ENCODE results near the gene AHCYL2.
"Not testable (repeated sequence)": the region's sequence is repeated elsewhere in the genome, so short reads cannot be mapped to it uniquely, and the experiment has no call there.

AHCYL2 gene

GRCh38 chr7:129401228-129401966, 176.6 kb downstream of the AHCYL2 start:
- H3K9me3 ChIP-seq (ENCODE audit: insufficient read depth, low read depth, low read length) = no peaks in the 10 kb centered on the region
- H2AFZ ChIP-seq (ENCODE audit: low read length) = peak overlapping the region; percentile 7; the same call in 1 of the 2 replicates
- H3F3A ChIP-seq (ENCODE audit: low read depth) = no peaks in the 10 kb centered on the region
- no peaks in the 10 kb centered on the region for H3K9me2 ChIP-seq (replicated peaks; ENCODE audit: low read depth, low read length)
- no peaks in the 10 kb centered on the region for H3K79me2 ChIP-seq (ENCODE audit: insufficient read depth, low read length)
- H4K20me1 ChIP-seq (ENCODE audit: insufficient read depth, low read length, poor library complexity, severe bottlenecking) = no peaks in the 10 kb centered on the region
- peak overlapping the region; percentile 28 for H3K4me2 ChIP-seq (ENCODE audit: low read depth, low read length, poor library complexity, severe bottlenecking)
- H3K4me1 ChIP-seq (ENCODE audit: insufficient read depth, low read length, poor library complexity, severe bottlenecking) = peaks cover 15% of the 10 kb centered on the region
- H3K4me3 ChIP-seq (ENCODE audit: low read length, poor library complexity, severe bottlenecking) = no peak overlapping the region
- no peaks in the 10 kb centered on the region for H3K27me3 ChIP-seq (ENCODE audit: insufficient read depth, low read length, poor library complexity, severe bottlenecking)
- 0 out of 2 replicates have a peak, but pooled peaks cover 3% of the 10 kb centered on the region for H3K36me3 ChIP-seq (ENCODE audit: insufficient read depth, low read length)
- H3K9ac ChIP-seq (ENCODE audit: low read depth, low read length, poor library complexity, severe bottlenecking) = peak overlapping the region; percentile 6
- TF ChIP-seq, protein P1, sequence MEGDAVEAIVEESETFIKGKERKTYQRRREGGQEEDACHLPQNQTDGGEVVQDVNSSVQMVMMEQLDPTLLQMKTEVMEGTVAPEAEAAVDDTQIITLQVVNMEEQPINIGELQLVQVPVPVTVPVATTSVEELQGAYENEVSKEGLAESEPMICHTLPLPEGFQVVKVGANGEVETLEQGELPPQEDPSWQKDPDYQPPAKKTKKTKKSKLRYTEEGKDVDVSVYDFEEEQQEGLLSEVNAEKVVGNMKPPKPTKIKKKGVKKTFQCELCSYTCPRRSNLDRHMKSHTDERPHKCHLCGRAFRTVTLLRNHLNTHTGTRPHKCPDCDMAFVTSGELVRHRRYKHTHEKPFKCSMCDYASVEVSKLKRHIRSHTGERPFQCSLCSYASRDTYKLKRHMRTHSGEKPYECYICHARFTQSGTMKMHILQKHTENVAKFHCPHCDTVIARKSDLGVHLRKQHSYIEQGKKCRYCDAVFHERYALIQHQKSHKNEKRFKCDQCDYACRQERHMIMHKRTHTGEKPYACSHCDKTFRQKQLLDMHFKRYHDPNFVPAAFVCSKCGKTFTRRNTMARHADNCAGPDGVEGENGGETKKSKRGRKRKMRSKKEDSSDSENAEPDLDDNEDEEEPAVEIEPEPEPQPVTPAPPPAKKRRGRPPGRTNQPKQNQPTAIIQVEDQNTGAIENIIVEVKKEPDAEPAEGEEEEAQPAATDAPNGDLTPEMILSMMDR (conservative IDR thresholded peaks at IDR 0.05; ENCODE audit: low read length) = no peak
- no peak for TF ChIP-seq EZH2phosphoT487 (IDR thresholded peaks at IDR 0.05; ENCODE audit: borderline replicate concordance)

- Histone ChIP-seq H3K36me3 (ENCODE audit: insufficient read depth, low read length) (0 out of 2 replicates have a peak, but pooled peaks cover 3% of the 10 kb centered on the region), H3K27me3 (ENCODE audit: insufficient read depth, low read length, poor library complexity, severe bottlenecking) (no peaks in the 10 kb centered on the region), H3F3A (ENCODE audit: low read depth) (no peaks in the 10 kb centered on the region), H3K4me2 (ENCODE audit: low read depth, low read length, poor library complexity, severe bottlenecking) (peak overlapping the region; percentile 28), H3K4me1 (ENCODE audit: insufficient read depth, low read length, poor library complexity, severe bottlenecking) (peaks cover 15% of the 10 kb centered on the region), H3K9me3 (ENCODE audit: insufficient read depth, low read depth, low read length) (no peaks in the 10 kb centered on the region), H2AFZ (ENCODE audit: low read length) (no peak overlapping the region), H3K9me2 (replicated peaks; ENCODE audit: low read depth, low read length) (no peaks in the 10 kb centered on the region), H3K9ac (ENCODE audit: low read depth, low read length, poor library complexity, severe bottlenecking) (peak overlapping the region; percentile 6), H4K20me1 (ENCODE audit: insufficient read depth, low read length, poor library complexity, severe bottlenecking) (no peaks in the 10 kb centered on the region), H3K4me3 (ENCODE audit: low read length, poor library complexity, severe bottlenecking) (no peak overlapping the region), H3K79me2 (ENCODE audit: insufficient read depth, low read length) (no peaks in the 10 kb centered on the region)
- TF ChIP-seq EZH2phosphoT487 (IDR thresholded peaks at IDR 0.05; ENCODE audit: borderline replicate concordance) = no peak
- TF ChIP-seq, protein P1 (conservative IDR thresholded peaks at IDR 0.05; ENCODE audit: low read length) = peak; percentile 52
Observed at GRCh38 chr7:129401967-129402860, 177.4 kb downstream of the AHCYL2 start.

DNA sequence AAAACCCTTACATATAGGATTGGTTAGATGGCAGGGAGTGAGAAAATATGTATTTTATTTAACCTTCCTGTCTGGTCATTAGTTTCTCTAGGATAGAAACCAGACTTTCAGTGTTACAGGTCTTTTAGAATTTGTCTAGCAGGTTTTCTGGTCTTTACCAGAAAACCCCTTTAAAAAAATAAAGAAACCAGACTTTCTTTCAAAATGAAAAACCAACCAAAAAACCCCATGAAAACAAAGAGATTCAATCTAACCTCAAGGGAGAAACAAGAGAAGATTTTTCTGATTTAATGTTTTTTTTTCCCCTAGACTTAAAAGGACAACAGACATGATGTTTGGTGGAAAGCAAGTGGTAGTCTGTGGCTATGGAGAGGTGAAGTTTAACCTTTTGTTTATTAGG, 180.7 kb downstream of the AHCYL2 start:
- H3K4me1 ChIP-seq (ENCODE audit: insufficient read depth, low read length, poor library complexity, severe bottlenecking) = peaks cover 15% of the 10 kb centered on the region
- H3K9me3 ChIP-seq (ENCODE audit: insufficient read depth, low read depth, low read length) = no peaks in the 10 kb centered on the region
- no peaks in the 10 kb centered on the region for H3K79me2 ChIP-seq (ENCODE audit: insufficient read depth, low read length)
- no peak for TF ChIP-seq EZH2phosphoT487 (IDR thresholded peaks at IDR 0.05; ENCODE audit: borderline replicate concordance)
- TF ChIP-seq, protein P1 (conservative IDR thresholded peaks at IDR 0.05; ENCODE audit: low read length) = no peak
- no peak overlapping the region for H2AFZ ChIP-seq (ENCODE audit: low read length)
- H3F3A ChIP-seq (ENCODE audit: low read depth) = no peaks in the 10 kb centered on the region
- no peak overlapping the region for H3K4me2 ChIP-seq (ENCODE audit: low read depth, low read length, poor library complexity, severe bottlenecking)
- H3K36me3 ChIP-seq (ENCODE audit: insufficient read depth, low read length) = no peaks in the 10 kb centered on the region
- H3K9ac ChIP-seq (ENCODE audit: low read depth, low read length, poor library complexity, severe bottlenecking) = no peak overlapping the region
- H3K4me3 ChIP-seq (ENCODE audit: low read length, poor library complexity, severe bottlenecking) = no peak overlapping the region
- H3K27me3 ChIP-seq (ENCODE audit: insufficient read depth, low read length, poor library complexity, severe bottlenecking) = no peaks in the 10 kb centered on the region
- H4K20me1 ChIP-seq (ENCODE audit: insufficient read depth, low read length, poor library complexity, severe bottlenecking) = no peaks in the 10 kb centered on the region
- H3K9me2 ChIP-seq (replicated peaks; ENCODE audit: low read depth, low read length) = no peaks in the 10 kb centered on the region

GRCh38 chr7:129410238-129410637, 185.4 kb downstream of the AHCYL2 start:
- not testable (repeated sequence) for H3K27me3 ChIP-seq (ENCODE audit: insufficient read depth, low read length, poor library complexity, severe bottlenecking); H3K9ac ChIP-seq (ENCODE audit: low read depth, low read length, poor library complexity, severe bottlenecking); H3K79me2 ChIP-seq (ENCODE audit: insufficient read depth, low read length); H2AFZ ChIP-seq (ENCODE audit: low read length); H3K36me3 ChIP-seq (ENCODE audit: insufficient read depth, low read length); H3K9me2 ChIP-seq (replicated peaks; ENCODE audit: low read depth, low read length); H3K4me3 ChIP-seq (ENCODE audit: low read length, poor library complexity, severe bottlenecking); H3K9me3 ChIP-seq (ENCODE audit: insufficient read depth, low read depth, low read length); H3K4me2 ChIP-seq (ENCODE audit: low read depth, low read length, poor library complexity, severe bottlenecking); H3K4me1 ChIP-seq (ENCODE audit: insufficient read depth, low read length, poor library complexity, severe bottlenecking); H3F3A ChIP-seq (ENCODE audit: low read depth); H4K20me1 ChIP-seq (ENCODE audit: insufficient read depth, low read length, poor library complexity, severe bottlenecking)

Data from Loucy (cell line).